H1 (cell line): ENCODE measurements around the gene PKD1. TPM values are rescaled to one million over a fixed set of nuclear protein-coding genes. Genes with fewer than 3 reads are reported as not detected.

Experiments used
- CTCF ChIA-PET: fragments of 300-600 bp; sonication (Branson Sonifier 250); formaldehyde crosslinking; loops from one replicate; lab custom pipeline; 2021; ENCODE audit not compliant: partially characterized antibody; lab: Charles Lee
- POLR2A ChIA-PET: fragments of 300-600 bp; sonication (Branson Sonifier 250); formaldehyde crosslinking; loops from one replicate; lab custom pipeline; 2021; ENCODE audit warnings: inconsistent platforms; ENCODE audit not compliant: partially characterized antibody; lab: Charles Lee
- DNase-seq, 2 experiments: peaks; one replicate each; pipeline versions ENCODE4 v3.0.0 to v3.0.0-alpha.2; 2010 to 2022; ENCODE audit warnings: low spot score in 2 of 2, low read depth in 1 of 2, mixed read lengths in 1 of 2
- FAIRE-seq: peaks from 2 replicates; lab custom pipeline; 2011; peaks lifted over from hg19 to GRCh38; lab: Jason Lieb, UNC
- H2AFZ ChIP-seq: 2 replicates; pipeline ENCODE4 v1.8.1; 2012; ENCODE audit warnings: low read length, inconsistent platforms
- H2AK5ac ChIP-seq: 2 replicates; pipeline ENCODE4 v1.6.1; 2013; ENCODE audit warnings: low read depth, low read length
- H2BK120ac ChIP-seq: replicated peaks from 2 replicates; pipeline ENCODE3; 2013; ENCODE audit warnings: low read depth, low read length, inconsistent platforms
- H2BK12ac ChIP-seq: 2 replicates; pipeline ENCODE4 v1.6.1; 2013; ENCODE audit warnings: low read depth, low read length
- H2BK15ac ChIP-seq: 2 replicates; pipeline ENCODE4 v1.6.1; 2013; ENCODE audit warnings: low read length
- H2BK20ac ChIP-seq: 2 replicates; pipeline ENCODE4 v1.6.1; 2013; ENCODE audit warnings: low read length
- H2BK5ac ChIP-seq: 2 replicates; pipeline ENCODE4 v1.6.1; 2013; ENCODE audit warnings: low read depth, low read length
- H3K14ac ChIP-seq: 2 replicates; pipeline ENCODE4 v1.6.1; 2013; ENCODE audit warnings: inconsistent platforms; ENCODE audit not compliant: insufficient read length
- H3K18ac ChIP-seq: 2 replicates; pipeline ENCODE4 v1.6.1; 2013; ENCODE audit warnings: low read length; ENCODE audit errors: extremely low read depth
- H3K23ac ChIP-seq: 2 replicates; pipeline ENCODE4 v1.6.1; 2013; ENCODE audit warnings: inconsistent platforms; ENCODE audit not compliant: insufficient read length
- H3K23me2 ChIP-seq: 2 replicates; pipeline ENCODE4 v1.6.1; 2013; ENCODE audit warnings: low read depth, low read length
- H3K27ac ChIP-seq: 2 replicates; pipeline ENCODE4 v1.6.1; 2011; ENCODE audit warnings: low read depth, low read length, inconsistent platforms
- H3K27me3 ChIP-seq, 4 experiments: replicated peaks in 1 of 4; 1 replicate in 1 of 4; 2 replicates in 3 of 4; pipeline versions ENCODE4 v1.6.1 to v1.8.1; 2011 to 2013; ENCODE audit warnings: low read length in 3 of 4, mild to moderate bottlenecking in 3 of 4, inconsistent platforms in 2 of 4, mixed read lengths in 2 of 4, moderate library complexity in 1 of 4; ENCODE audit not compliant: control insufficient read depth in 3 of 4, insufficient read depth in 3 of 4; ENCODE audit errors: extremely low read depth in 1 of 4
- H3K36me3 ChIP-seq, 4 experiments: 2 replicates each; pipeline versions ENCODE4 v1.6.1 to v1.8.1; 2011 to 2013; ENCODE audit warnings: mild to moderate bottlenecking in 4 of 4, low read length in 3 of 4, moderate library complexity in 2 of 4, control low read depth in 1 of 4, inconsistent platforms in 1 of 4; ENCODE audit not compliant: insufficient read depth in 4 of 4, control insufficient read depth in 2 of 4
- H3K4ac ChIP-seq: replicated peaks from 2 replicates; pipeline ENCODE3; 2013; ENCODE audit warnings: low read length, low read depth, mixed read lengths, inconsistent platforms; ENCODE audit not compliant: insufficient read length
- H3K4me1 ChIP-seq, 4 experiments: replicated peaks in 1 of 4; 1 replicate in 1 of 4; 2 replicates in 3 of 4; pipeline versions ENCODE4 v1.6.1 to v1.8.1; 2011 to 2013; ENCODE audit warnings: low read length in 3 of 4, inconsistent platforms in 2 of 4, mixed read lengths in 1 of 4; ENCODE audit not compliant: insufficient read depth in 4 of 4, control insufficient read depth in 3 of 4
- H3K4me2 ChIP-seq, 2 experiments: 2 replicates each; pipeline versions ENCODE4 v1.6.1 to v1.8.1; 2011 to 2013; ENCODE audit warnings: low read depth in 2 of 2, low read length in 2 of 2, control low read depth in 1 of 2, inconsistent platforms in 1 of 2, mild to moderate bottlenecking in 1 of 2; ENCODE audit not compliant: insufficient read depth in 1 of 2
- H3K4me3 ChIP-seq, 4 experiments: fragments of 200-600, 300-600 bp in 1 of 4; sonication (generic), shearing (Covaris generic), sonication (Bioruptor Twin) in 1 of 4; 2 replicates each; pipeline versions ENCODE4 v1.5.1 to v1.8.1; 2011 to 2016; ENCODE audit warnings: low read length in 4 of 4, low read depth in 3 of 4, control low read depth in 2 of 4, inconsistent platforms in 2 of 4, mild to moderate bottlenecking in 2 of 4, mixed read lengths in 1 of 4, moderate library complexity in 1 of 4; ENCODE audit not compliant: insufficient read depth in 2 of 4; ENCODE audit errors: extremely low read depth in 1 of 4
- H3K56ac ChIP-seq: replicated peaks from 2 replicates; pipeline ENCODE3; 2013; ENCODE audit warnings: low read depth, mild to moderate bottlenecking, mixed read lengths, low read length, inconsistent platforms; ENCODE audit not compliant: insufficient read length
- H3K79me1 ChIP-seq: 2 replicates; pipeline ENCODE4 v1.6.1; 2013; ENCODE audit warnings: low read depth, low read length, control low read depth
- H3K79me2 ChIP-seq, 2 experiments: 2 replicates each; pipeline versions ENCODE4 v1.6.1 to v1.8.1; 2012 to 2013; ENCODE audit warnings: low read length in 2 of 2, mild to moderate bottlenecking in 2 of 2, inconsistent platforms in 1 of 2; ENCODE audit not compliant: insufficient read depth in 2 of 2, control insufficient read depth in 1 of 2
- H3K9ac ChIP-seq, 4 experiments: replicated peaks in 1 of 4; 1 replicate in 1 of 4; 2 replicates in 3 of 4; pipeline versions ENCODE4 v1.6.1 to v1.8.1; 2011 to 2013; ENCODE audit warnings: low read depth in 3 of 4, low read length in 3 of 4, control low read depth in 2 of 4, mild to moderate bottlenecking in 2 of 4, moderate library complexity in 2 of 4, inconsistent platforms in 1 of 4; ENCODE audit errors: extremely low read depth in 1 of 4
- H3K9me3 ChIP-seq, 2 experiments: 2 replicates each; pipeline versions ENCODE4 v1.6.1 to v1.8.1; 2012 to 2013; ENCODE audit warnings: mild to moderate bottlenecking in 2 of 2, moderate library complexity in 2 of 2, control low read depth in 1 of 2, inconsistent platforms in 1 of 2, low read depth in 1 of 2, low read length in 1 of 2, mixed read lengths in 1 of 2; ENCODE audit not compliant: insufficient read depth in 2 of 2
- H4K20me1 ChIP-seq, 2 experiments: replicated peaks in 1 of 2; 2 replicates each; pipeline versions ENCODE3 to v1.8.1; 2011 to 2013; ENCODE audit warnings: inconsistent platforms in 2 of 2, low read length in 2 of 2, mild to moderate bottlenecking in 1 of 2; ENCODE audit not compliant: insufficient read depth in 2 of 2, control insufficient read depth in 1 of 2
- H4K5ac ChIP-seq: 2 replicates; pipeline ENCODE4 v1.6.1; 2013; ENCODE audit warnings: low read length, low read depth, mixed read lengths, inconsistent platforms; ENCODE audit not compliant: insufficient read length
- H4K8ac ChIP-seq: 2 replicates; pipeline ENCODE4 v1.8.0; 2013; ENCODE audit warnings: mild to moderate bottlenecking, moderate library complexity, low read length, inconsistent platforms; ENCODE audit not compliant: insufficient read depth; ENCODE audit errors: extremely low read depth
- H4K91ac ChIP-seq: replicated peaks from 2 replicates; pipeline ENCODE3; 2013; ENCODE audit warnings: low read length, mixed read lengths, inconsistent platforms; ENCODE audit not compliant: insufficient read length
- CHD2 ChIP-seq: IDR thresholded peaks from 2 replicates; pipeline ENCODE4 v1.6.1; 2012; ENCODE audit warnings: low read length, improper control_type of control experiment
- EZH2 ChIP-seq: fragments of 200-600 bp; sonication (generic); IDR thresholded peaks from 2 replicates; pipeline ENCODE4 v1.7.1; 2012; ENCODE audit warnings: low read depth, mild to moderate bottlenecking, moderate library complexity, low read length, inconsistent platforms; ENCODE audit not compliant: severe bottlenecking
- GABPA ChIP-seq: IDR thresholded peaks from 2 replicates; pipeline ENCODE4 v1.6.1; 2011; ENCODE audit warnings: mild to moderate bottlenecking, low read length, moderate library complexity, borderline replicate concordance; ENCODE audit not compliant: insufficient read depth
- JUND ChIP-seq: IDR thresholded peaks from 2 replicates; pipeline ENCODE4 v1.6.1; 2011; ENCODE audit warnings: mild to moderate bottlenecking, improper control_type of control experiment, low read length
- SIX5 ChIP-seq: IDR thresholded peaks from 2 replicates; pipeline ENCODE4 v1.6.1; 2011; ENCODE audit warnings: mild to moderate bottlenecking, low read depth, low read length
- whole genome bisulfite sequencing, 2 experiments: shearing (Covaris generic) in 1 of 2; methylation state at CpG; one replicate each; pipeline versions ENCODE4 v1.1.6 to v1.1.7; 2013 to 2015; ENCODE audit warnings: low lambda C conversion rate in 2 of 2, mixed read lengths in 2 of 2, inconsistent platforms in 1 of 2, low coverage in 1 of 2, missing lambda C conversion rate in 1 of 2; ENCODE audit not compliant: insufficient replicate concordance in 2 of 2, insufficient coverage in 1 of 2, insufficient read length in 1 of 2; ENCODE audit errors: extremely low coverage in 1 of 2, missing lambda C conversion rate in 1 of 2; 5-methylcytosine and 5-hydroxymethylcytosine counted together
- polyA plus RNA-seq, 7 experiments: library from polyadenylated mRNA; depleted of rRNA in 3 of 7; stranded (reverse) in 5 of 7; unstranded in 2 of 7; fragments of >200 nt in 5 of 7; fragments of 200-250 nt in 2 of 7; gene quantifications; 1 replicate in 5 of 7; 2 replicates in 1 of 7; 4 replicates in 1 of 7; pipeline versions ENCODE4 v1.2.1 to v1.2.3, GENCODE V29; 2011 to 2013; ENCODE audit warnings: missing spikeins in 2 of 7, mixed read lengths in 2 of 7
- total RNA-seq: library from RNA; stranded (reverse); fragmentation: NEBNext Ultra II Directional; extraction: Animal tissue kit (Norgen Biotek cat#: 25700); gene quantifications from 2 replicates; pipeline ENCODE4 v1.2.1, GENCODE V29; 2021
- TF ChIP-seq, protein P1 (sequence below): IDR thresholded peaks from 2 replicates; pipeline ENCODE4 v1.6.1; 2012; ENCODE audit warnings: inconsistent platforms

PKD1 gene
- total and polyA plus RNA-seq, 2 of the 8 experiments (the other 6 are each of a cell fraction or from before 2014, with no cell fraction given), result 40.6 to 52.7 TPM

DNA sequence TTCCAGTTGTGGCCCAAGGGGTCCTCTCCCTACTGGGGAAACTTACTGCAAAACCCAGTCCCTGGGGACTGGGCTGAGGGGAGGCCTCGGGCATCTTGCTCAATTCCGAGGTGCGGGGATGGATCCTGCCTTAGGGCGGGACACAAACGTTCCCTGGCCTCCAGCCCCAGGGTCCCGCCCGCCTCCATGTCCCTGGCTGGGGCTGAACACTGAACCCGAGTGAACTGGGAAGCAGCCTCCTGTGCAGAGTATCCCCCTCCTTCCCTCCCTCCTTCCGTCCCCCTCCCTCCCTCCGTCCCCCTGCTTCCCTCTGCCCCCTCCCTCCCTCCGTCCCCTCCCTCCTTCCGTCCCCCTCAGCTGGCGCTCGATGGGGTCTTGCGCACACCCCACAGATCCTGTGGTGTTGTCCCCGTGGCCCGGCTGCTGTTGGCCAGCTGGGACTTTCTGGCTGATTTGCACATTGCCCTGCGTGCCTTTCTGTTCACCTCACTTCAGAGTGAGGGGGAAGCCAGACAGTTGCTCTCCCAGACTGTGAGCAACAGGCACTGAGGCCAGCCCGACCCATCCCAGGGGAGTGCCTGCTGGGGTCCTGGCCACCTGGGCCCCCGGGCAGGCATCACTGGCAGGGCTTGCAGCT is 25.3 kb upstream of the PKD1 start:
- DNase-seq (no peak), FAIRE-seq (no peak)
- Histone ChIP-seq H3K18ac (no peak overlapping the region), H3K4me3 (no peak overlapping the region), H3K9me3 (peaks cover 0 to 17% of the 10 kb centered on the region in 2 experiments; a peak in 1 of 4 replicates), H2BK20ac (no peak overlapping the region), H2BK15ac (no peak overlapping the region), H3K27me3 (no peaks in the 10 kb centered on the region), H3K79me1 (peaks cover 28% of the 10 kb centered on the region), H3K4ac (no peak overlapping the region), H3K4me2 (no peak overlapping the region; a peak in 1 of 4 replicates), H3K56ac (no peak overlapping the region), H3K79me2 (peaks cover 37 to 83% of the 10 kb centered on the region in 2 experiments), H3K9ac (no peak overlapping the region), H2BK12ac (no peak overlapping the region), H3K14ac (no peak overlapping the region), H3K36me3 (peaks cover 4 to 12% (median 7%) of the 10 kb centered on the region in 4 experiments; a peak in 7 of 8 replicates), H2BK120ac (no peak overlapping the region), H2AK5ac (peak overlapping the region; percentile 39; the same call in 1 of the 2 replicates), H3K23ac (no peak overlapping the region), H4K8ac (peak overlapping the region; percentile 68), H3K4me1 (peaks cover 0 to 32% (median 19%) of the 10 kb centered on the region in 4 experiments; a peak in 5 of 7 replicates), H4K5ac (no peak overlapping the region), H4K91ac (no peak overlapping the region), H4K20me1 (peaks cover 34 to 54% of the 10 kb centered on the region in 2 experiments), H2AFZ (no peak overlapping the region), H2BK5ac (no peak overlapping the region; the same call in 1 of the 2 replicates), H3K27ac (peak overlapping the region; percentile 45; the same call in 1 of the 2 replicates), H3K23me2 (peaks cover 7% of the 10 kb centered on the region; the same call in 1 of the 2 replicates)
- CTCF ChIA-PET, result interaction anchor here (1.0 to 1.4 kb wide), 2 partner anchors 13 to 17 kb away, joined by 3 to 5 read pairs; partner anchors contain the start of gene RAB26
- POLR2A ChIA-PET, result interaction anchor here (0.6 to 15.0 kb wide), 5 partner anchors 9 to 97 kb away, joined by 3 to 312 read pairs (median 4); partner anchors contain the start of genes CASKIN1 and RAB26
- TF ChIP-seq GABPA, result no peak
- no peak for TF ChIP-seq JUND
- TF ChIP-seq, protein P1, sequence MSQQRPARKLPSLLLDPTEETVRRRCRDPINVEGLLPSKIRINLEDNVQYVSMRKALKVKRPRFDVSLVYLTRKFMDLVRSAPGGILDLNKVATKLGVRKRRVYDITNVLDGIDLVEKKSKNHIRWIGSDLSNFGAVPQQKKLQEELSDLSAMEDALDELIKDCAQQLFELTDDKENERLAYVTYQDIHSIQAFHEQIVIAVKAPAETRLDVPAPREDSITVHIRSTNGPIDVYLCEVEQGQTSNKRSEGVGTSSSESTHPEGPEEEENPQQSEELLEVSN, result no peak
- TF ChIP-seq CHD2, result no peak
- TF ChIP-seq SIX5, result no peak
- no peak for TF ChIP-seq EZH2
- 84% methylated on average over 9 of the region's 20 CpGs; no CpG with 5 or more reads in 1 of the 2 experiments for WGBS, 2 experiments
